ENCODE data around the gene RAB24.

RAB24 gene

DNA sequence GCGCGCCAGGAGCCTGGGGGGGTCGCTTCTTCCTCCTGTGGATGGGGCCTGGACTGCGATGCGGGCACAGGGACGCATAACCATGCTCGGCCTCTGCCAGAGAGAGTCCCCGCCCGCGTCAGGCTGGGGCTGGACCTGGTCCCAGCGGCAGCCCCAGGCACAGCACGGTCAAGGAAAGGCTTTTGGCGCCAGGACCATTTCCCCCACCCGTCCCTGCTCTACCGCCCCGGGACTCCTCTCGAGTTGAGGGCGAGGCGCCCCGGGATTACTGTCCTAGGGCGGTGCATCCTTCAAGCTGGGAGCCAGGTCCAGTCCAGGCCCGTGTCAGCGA lies 7.8 kb upstream of the RAB24 start:
- Histone ChIP-seq H3K9me3 (ENCODE audit: insufficient read depth, low read length, severe bottlenecking) (no peaks in the 10 kb centered on the region), H3K36me3 (ENCODE audit: insufficient read depth, low read length) (peaks cover 48% of the 10 kb centered on the region), H4K20me1 (ENCODE audit: insufficient read depth, low read length) (peaks cover 37% of the 10 kb centered on the region), H3K4me2 (ENCODE audit: insufficient read depth, low read length) (peak overlapping the region; percentile 81), H2AFZ (ENCODE audit: low read depth, low read length) (peak overlapping the region; percentile 64), H3K79me2 (ENCODE audit: insufficient read depth, low read length) (peaks cover 62% of the 10 kb centered on the region), H3K9ac (ENCODE audit: low read depth, low read length) (peak overlapping the region; percentile 77), H3K27me3 (ENCODE audit: insufficient read depth, low read length, poor library complexity) (no peaks in the 10 kb centered on the region), H3K4me1 (ENCODE audit: insufficient read depth, low read length) (peaks cover 57% of the 10 kb centered on the region), H3K4me3 (ENCODE audit: low read depth in 1 of 2, low read length in 2 of 2) (peak overlapping the region; percentile 79), H3K27ac (ENCODE audit: low read length) (peak overlapping the region; percentile 83)
- TF ChIP-seq EZH2 (IDR thresholded peaks at IDR 0.05; ENCODE audit: borderline replicate concordance, low read depth, low read length, severe bottlenecking): no peak
- TF ChIP-seq, protein P1, sequence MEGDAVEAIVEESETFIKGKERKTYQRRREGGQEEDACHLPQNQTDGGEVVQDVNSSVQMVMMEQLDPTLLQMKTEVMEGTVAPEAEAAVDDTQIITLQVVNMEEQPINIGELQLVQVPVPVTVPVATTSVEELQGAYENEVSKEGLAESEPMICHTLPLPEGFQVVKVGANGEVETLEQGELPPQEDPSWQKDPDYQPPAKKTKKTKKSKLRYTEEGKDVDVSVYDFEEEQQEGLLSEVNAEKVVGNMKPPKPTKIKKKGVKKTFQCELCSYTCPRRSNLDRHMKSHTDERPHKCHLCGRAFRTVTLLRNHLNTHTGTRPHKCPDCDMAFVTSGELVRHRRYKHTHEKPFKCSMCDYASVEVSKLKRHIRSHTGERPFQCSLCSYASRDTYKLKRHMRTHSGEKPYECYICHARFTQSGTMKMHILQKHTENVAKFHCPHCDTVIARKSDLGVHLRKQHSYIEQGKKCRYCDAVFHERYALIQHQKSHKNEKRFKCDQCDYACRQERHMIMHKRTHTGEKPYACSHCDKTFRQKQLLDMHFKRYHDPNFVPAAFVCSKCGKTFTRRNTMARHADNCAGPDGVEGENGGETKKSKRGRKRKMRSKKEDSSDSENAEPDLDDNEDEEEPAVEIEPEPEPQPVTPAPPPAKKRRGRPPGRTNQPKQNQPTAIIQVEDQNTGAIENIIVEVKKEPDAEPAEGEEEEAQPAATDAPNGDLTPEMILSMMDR (IDR thresholded peaks at IDR 0.05; ENCODE audit: borderline replicate concordance, extremely low read depth, low read length, poor library complexity, severe bottlenecking): no peak
- no peak for DNase-seq
- ATAC-seq (ENCODE audit: insufficient read depth, low read depth): no peak

DNA sequence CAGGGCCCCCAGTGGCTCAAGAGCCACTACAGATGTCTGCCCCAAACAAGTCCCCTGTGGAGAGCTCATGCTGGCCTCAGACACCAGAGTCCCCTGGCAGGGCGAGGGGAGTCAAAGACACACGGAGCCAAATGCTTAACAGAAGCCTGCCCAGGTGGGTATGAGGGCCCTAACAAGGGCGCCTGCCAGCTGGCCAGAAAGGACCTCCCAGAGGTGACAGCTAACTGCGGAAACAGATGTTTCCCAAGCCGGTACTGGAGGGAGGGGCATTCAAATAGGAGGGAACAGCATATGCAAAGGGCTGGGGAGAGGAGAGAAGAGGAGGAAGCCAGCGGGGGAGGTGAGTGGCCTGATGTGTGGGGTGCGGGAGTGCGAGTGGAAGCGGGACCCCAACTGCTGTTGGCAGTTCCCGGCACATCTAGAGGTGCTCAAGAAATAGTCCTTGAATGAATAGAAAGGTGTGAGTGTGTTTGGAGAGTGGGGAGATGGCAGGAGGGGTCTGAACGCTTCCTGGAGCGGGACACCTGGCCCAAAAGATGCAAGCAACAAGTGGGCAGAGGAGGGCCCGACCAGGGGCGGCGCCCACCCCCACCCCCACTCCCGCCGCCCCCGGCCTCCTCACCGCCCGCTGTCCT lies 7.4 kb upstream of the RAB24 start:
- Histone ChIP-seq H3K36me3 (ENCODE audit: insufficient read depth, low read length) (peaks cover 53% of the 10 kb centered on the region), H3K9me3 (ENCODE audit: insufficient read depth, low read length, severe bottlenecking) (no peaks in the 10 kb centered on the region), H3K4me2 (ENCODE audit: insufficient read depth, low read length) (peak overlapping the region; percentile 81), H3K27me3 (ENCODE audit: insufficient read depth, low read length, poor library complexity) (no peaks in the 10 kb centered on the region), H3K4me3 (ENCODE audit: low read depth in 1 of 2, low read length in 2 of 2) (peak overlapping the region; percentile 79; a peak in 3 of 4 replicates), H3K9ac (ENCODE audit: low read depth, low read length) (peak overlapping the region; percentile 77), H3K79me2 (ENCODE audit: insufficient read depth, low read length) (peaks cover 66% of the 10 kb centered on the region), H3K4me1 (ENCODE audit: insufficient read depth, low read length) (peaks cover 60% of the 10 kb centered on the region), H2AFZ (ENCODE audit: low read depth, low read length) (no peak overlapping the region), H4K20me1 (ENCODE audit: insufficient read depth, low read length) (peaks cover 41% of the 10 kb centered on the region), H3K27ac (ENCODE audit: low read length) (peak overlapping the region; percentile 83)
- DNase-seq (peak; percentile 78), ATAC-seq (ENCODE audit: insufficient read depth, low read depth) (peak; percentile 33)
- TF ChIP-seq, protein P1 (IDR thresholded peaks at IDR 0.05; ENCODE audit: borderline replicate concordance, extremely low read depth, low read length, poor library complexity, severe bottlenecking): no peak
- TF ChIP-seq EZH2 (IDR thresholded peaks at IDR 0.05; ENCODE audit: borderline replicate concordance, low read depth, low read length, severe bottlenecking): no peak

DNA sequence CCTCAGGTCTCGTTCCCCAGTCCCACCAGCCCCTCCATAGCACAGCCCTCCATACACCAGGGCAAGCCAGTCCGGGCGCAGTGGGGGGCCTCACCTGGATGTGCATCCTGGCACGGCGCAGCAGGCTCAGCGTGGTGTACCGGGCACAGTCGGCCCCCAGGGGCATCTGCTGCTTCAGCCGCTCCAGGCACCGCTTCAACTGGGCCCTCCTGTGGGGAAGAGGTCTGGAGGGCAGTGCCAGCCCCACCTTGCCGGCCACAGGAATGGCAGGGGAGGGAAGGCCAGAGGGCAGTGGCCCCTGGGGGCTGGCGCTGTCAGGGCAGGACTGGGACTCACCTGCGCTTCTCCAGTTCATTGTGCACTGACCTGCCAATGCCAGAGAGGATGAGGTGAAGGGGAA lies 6.8 kb upstream of the RAB24 start:
- Histone ChIP-seq H3K79me2 (ENCODE audit: insufficient read depth, low read length) (peaks cover 71% of the 10 kb centered on the region), H3K4me3 (ENCODE audit: low read depth in 1 of 2, low read length in 2 of 2) (peak overlapping the region; percentile 79; a peak in 3 of 4 replicates), H3K4me2 (ENCODE audit: insufficient read depth, low read length) (peak overlapping the region; percentile 81), H2AFZ (ENCODE audit: low read depth, low read length) (no peak overlapping the region), H3K9me3 (ENCODE audit: insufficient read depth, low read length, severe bottlenecking) (no peaks in the 10 kb centered on the region), H3K27ac (ENCODE audit: low read length) (peak overlapping the region; percentile 83), H3K27me3 (ENCODE audit: insufficient read depth, low read length, poor library complexity) (no peaks in the 10 kb centered on the region), H4K20me1 (ENCODE audit: insufficient read depth, low read length) (peaks cover 45% of the 10 kb centered on the region), H3K9ac (ENCODE audit: low read depth, low read length) (peak overlapping the region; percentile 77), H3K4me1 (ENCODE audit: insufficient read depth, low read length) (peaks cover 66% of the 10 kb centered on the region), H3K36me3 (ENCODE audit: insufficient read depth, low read length) (peaks cover 59% of the 10 kb centered on the region)
- ATAC-seq (ENCODE audit: insufficient read depth, low read depth): no peak
- DNase-seq: no peak
- TF ChIP-seq, protein P1 (IDR thresholded peaks at IDR 0.05; ENCODE audit: borderline replicate concordance, extremely low read depth, low read length, poor library complexity, severe bottlenecking): no peak
- TF ChIP-seq EZH2 (IDR thresholded peaks at IDR 0.05; ENCODE audit: borderline replicate concordance, low read depth, low read length, severe bottlenecking): no peak

Measured in DND-41 (cell line).